ENCODE data around the gene TNFRSF21. TPM values are rescaled to one million over a fixed set of nuclear protein-coding genes. Genes with fewer than 3 reads are reported as not detected.
"Not testable (repeated sequence)": the region's sequence is repeated elsewhere in the genome, so short reads cannot be mapped to it uniquely, and the experiment has no call there.

The TNFRSF21 gene
- total RNA-seq, 4 donors from 2014 or later: 1.6 to 5.4 (median 3.1) TPM

DNA sequence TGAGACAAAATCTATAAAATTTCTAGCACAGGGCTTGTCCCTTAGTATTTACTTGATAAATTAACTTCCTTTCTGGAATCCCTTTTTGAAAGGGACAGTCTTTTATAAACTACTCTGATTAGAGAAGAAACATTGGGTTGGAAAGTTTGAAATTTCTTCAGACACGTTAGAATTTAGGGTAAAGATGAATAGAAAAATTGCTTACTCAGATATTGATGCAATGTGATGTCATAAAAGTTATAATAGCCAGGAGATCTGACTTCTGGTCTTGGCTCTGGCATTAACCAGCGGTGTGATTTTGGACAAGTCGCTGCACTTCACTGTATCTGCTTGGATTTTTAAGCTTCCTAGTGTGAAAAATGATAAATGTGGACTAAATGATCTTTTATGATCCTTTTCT is 9.7 kb upstream of the TNFRSF21 start:
- TF ChIP-seq, protein P1, sequence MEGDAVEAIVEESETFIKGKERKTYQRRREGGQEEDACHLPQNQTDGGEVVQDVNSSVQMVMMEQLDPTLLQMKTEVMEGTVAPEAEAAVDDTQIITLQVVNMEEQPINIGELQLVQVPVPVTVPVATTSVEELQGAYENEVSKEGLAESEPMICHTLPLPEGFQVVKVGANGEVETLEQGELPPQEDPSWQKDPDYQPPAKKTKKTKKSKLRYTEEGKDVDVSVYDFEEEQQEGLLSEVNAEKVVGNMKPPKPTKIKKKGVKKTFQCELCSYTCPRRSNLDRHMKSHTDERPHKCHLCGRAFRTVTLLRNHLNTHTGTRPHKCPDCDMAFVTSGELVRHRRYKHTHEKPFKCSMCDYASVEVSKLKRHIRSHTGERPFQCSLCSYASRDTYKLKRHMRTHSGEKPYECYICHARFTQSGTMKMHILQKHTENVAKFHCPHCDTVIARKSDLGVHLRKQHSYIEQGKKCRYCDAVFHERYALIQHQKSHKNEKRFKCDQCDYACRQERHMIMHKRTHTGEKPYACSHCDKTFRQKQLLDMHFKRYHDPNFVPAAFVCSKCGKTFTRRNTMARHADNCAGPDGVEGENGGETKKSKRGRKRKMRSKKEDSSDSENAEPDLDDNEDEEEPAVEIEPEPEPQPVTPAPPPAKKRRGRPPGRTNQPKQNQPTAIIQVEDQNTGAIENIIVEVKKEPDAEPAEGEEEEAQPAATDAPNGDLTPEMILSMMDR (IDR thresholded peaks at IDR 0.05): no peak
- TF ChIP-seq POLR2A (IDR thresholded peaks at IDR 0.05): no peak
- no peak overlapping the region for H3K4me3 ChIP-seq (ENCODE audit: low read depth, poor library complexity, severe bottlenecking)
- no peak for DNase-seq (ENCODE audit: low spot score in 2 of 2)
- intact Hi-C loops (cut with DNase I; ENCODE audit: low total_unique reads): no loop called here
- 80 to 82% methylated on average over 3 of the region's 3 CpGs for WGBS, 2 donors

DNA sequence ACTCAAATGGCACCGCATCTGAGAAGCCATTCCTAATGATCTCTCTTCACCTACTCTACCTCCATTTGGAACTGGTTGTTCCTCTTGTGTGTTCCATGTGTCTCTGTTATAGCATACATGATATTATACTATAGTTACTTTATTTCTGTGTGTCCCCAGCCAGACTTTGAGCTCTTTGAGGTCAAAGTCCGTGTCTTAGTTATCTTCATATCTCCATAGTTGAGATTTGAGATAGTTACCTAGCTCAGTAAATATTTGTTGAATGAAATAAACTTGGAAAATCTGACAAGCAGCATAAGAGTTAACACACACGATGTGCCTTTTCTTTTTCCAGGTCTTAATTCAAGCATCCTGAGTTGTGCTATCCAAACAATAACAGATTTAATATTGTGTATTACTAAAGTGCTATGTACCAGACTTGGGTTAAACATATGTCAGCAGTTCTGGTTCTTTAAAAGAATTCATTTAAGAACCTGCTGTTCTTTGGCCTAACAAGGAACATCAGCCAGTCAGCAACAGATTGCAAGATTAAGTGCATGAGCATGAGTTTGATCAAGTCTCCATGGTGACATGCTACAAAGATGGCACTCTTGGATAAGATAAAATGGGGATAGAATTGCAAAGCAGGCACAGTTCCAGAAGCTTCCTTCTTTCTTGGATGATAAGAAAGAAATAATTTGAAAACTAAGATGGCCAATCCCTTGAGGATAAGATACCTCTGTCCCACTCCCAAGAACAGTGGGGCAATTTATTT is 8.7 kb upstream of the TNFRSF21 start:
- no peak for DNase-seq (ENCODE audit: low spot score in 2 of 2)
- intact Hi-C loops (cut with DNase I; ENCODE audit: low total_unique reads): no loop called here
- TF ChIP-seq POLR2A (IDR thresholded peaks at IDR 0.05): no peak
- TF ChIP-seq, protein P1 (IDR thresholded peaks at IDR 0.05): no peak
- H3K4me3 ChIP-seq (ENCODE audit: low read depth, poor library complexity, severe bottlenecking): no peak overlapping the region
- 71 to 73% methylated on average over 3 of the region's 3 CpGs for WGBS, 2 donors

DNA sequence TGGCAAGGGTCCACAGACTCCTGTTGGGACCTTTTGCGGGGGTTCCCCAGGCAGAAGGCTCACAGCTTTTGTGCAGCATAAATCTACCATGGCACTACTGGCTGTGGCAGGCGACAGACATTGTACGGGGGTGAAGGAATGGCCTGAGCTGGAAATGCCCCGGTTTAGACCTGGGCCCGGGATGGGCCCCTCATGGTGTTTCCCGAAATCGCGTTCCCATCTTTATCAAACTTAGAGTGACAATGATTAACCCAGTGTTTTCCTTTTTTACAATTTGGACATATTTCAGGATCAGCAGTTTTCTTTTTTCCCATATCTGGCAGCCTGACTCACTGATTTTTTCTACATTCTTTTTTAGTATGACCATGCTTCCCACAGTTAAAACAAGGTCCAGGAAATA is 5.5 kb upstream of the TNFRSF21 start:
- 57 to 74% methylated on average over 8 of the region's 8 CpGs for WGBS, 2 donors
- intact Hi-C loops (cut with DNase I; ENCODE audit: low total_unique reads); DNase-seq (ENCODE audit: low spot score in 2 of 2); H3K4me3 ChIP-seq (ENCODE audit: low read depth, poor library complexity, severe bottlenecking): not testable (repeated sequence)

DNA sequence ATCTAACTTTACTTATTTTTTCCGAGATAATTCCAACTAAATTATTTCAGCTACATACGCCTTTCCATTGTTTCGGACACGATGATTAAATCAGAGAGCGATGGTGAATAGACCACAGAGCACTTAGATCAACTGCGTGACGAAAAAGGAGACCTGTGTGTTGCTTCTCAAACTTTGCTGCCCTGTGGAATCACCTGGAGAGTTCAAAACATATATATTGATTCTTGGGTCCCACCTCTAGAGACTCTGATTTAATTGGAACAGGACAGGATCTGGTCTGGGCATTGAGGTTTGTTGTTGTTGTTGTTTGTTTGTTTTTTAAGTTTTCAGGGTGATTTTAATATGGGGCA is 401 bp upstream of the TNFRSF21 start:
- H3K4me3 ChIP-seq (ENCODE audit: low read depth, poor library complexity, severe bottlenecking): no peak overlapping the region
- TF ChIP-seq POLR2A (IDR thresholded peaks at IDR 0.05): no peak
- TF ChIP-seq, protein P1 (IDR thresholded peaks at IDR 0.05): no peak
- DNase-seq (ENCODE audit: low spot score in 2 of 2): no peak
- intact Hi-C loops (cut with DNase I; ENCODE audit: low total_unique reads): loop anchor here (2.0 kb wide), 1 partner anchor 213 kb away; no protein-coding TSS in a partner anchor
- WGBS, 2 donors: 2 to 4% methylated on average over 7 of the region's 7 CpGs

DNA sequence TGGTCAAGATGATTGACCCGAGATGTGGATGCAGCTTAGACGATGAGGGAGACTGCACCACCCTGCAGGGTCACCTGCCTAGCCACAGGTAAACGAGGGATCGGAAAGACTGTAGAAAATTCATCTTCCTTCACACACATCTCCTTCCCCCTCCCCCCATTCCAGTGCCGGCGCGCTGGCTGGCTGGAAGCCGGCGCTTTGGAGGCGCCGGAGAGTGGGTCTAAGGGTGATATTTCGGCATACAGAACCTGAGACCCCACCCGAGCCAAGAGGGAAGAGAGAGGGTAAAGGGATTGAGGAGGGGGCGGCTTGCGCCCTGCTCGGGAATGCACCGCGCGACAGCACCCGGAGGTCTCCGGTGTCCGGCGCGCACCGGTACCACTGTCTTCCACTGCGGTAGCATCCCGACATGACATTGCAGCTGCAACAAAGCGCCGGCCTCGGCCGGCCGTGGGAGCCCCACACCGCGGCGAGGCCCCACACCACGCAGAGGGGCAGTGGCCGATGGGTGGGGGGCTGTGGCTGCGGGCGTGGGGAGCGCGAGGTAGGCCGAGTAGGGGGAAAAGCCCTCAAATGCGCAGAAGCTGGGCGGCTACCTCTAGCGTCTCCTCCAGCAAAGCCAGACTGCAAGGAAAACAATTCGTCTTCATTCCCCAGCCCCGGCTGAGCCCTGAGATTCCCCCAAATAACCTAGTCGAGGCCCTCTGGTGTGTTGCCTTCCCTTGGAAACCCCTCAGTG is 984 bp downstream of the TNFRSF21 start:
- H3K4me3 ChIP-seq (ENCODE audit: low read depth, poor library complexity, severe bottlenecking): peak overlapping the region; percentile 56
- 3% methylated on average over 39 to 41 of the region's 48 CpGs for WGBS, 2 donors
- intact Hi-C loops (cut with DNase I; ENCODE audit: low total_unique reads): no loop called here
- TF ChIP-seq, protein P1 (IDR thresholded peaks at IDR 0.05): no peak
- TF ChIP-seq POLR2A (IDR thresholded peaks at IDR 0.05): no peak
- DNase-seq (ENCODE audit: low spot score in 2 of 2): peak in 1 of 2 donors; percentile 85

DNA sequence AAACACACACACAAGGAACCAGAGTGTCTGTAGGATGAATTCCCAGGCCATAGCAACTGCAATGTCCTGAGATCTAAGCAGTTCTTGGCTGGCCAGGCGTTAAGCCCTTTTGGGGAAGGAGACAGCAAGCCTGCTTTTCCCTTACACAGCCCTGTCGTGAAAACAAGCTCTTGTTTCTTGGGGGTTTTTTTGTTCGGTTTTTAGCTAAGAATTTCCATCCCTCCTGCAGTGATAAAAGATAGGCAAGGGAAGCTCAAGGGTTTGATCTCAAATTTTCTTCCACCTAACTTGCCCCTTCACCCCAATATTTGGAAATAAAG is 1.5 kb downstream of the TNFRSF21 start:
- intact Hi-C loops (cut with DNase I; ENCODE audit: low total_unique reads): no loop called here
- TF ChIP-seq POLR2A (IDR thresholded peaks at IDR 0.05): no peak
- TF ChIP-seq, protein P1 (IDR thresholded peaks at IDR 0.05): no peak
- WGBS, 2 donors: 46 to 52% methylated on average over 3 of the region's 3 CpGs
- peak overlapping the region; percentile 56 for H3K4me3 ChIP-seq (ENCODE audit: low read depth, poor library complexity, severe bottlenecking)
- DNase-seq (ENCODE audit: low spot score in 2 of 2): no peak

Measured in lower leg skin (tissue), 4 donors.